OCI-LY7 (cell line): ENCODE data around the gene TRERF1. TPM values are rescaled to one million over a fixed set of nuclear protein-coding genes. Genes with fewer than 3 reads are reported as not detected.
"Not testable (repeated sequence)": the region's sequence is repeated elsewhere in the genome, so short reads cannot be mapped to it uniquely, and the experiment has no call there.

Experiments used
- BruUV-seq: library from RNA; stranded (reverse); fragments of 400-500 nt; replicated peaks from 2 replicates; lab custom pipeline; 2021; lab: Mats Ljungman, UMichigan
- CTCF ChIA-PET: fragments of 300-600 bp; sonication (Branson Sonifier 250); formaldehyde crosslinking; loops from one replicate; lab custom pipeline; 2022; ENCODE audit warnings: antibody characterized with exemption; ENCODE audit not compliant: unreplicated experiment; lab: Charles Lee
- POLR2A ChIA-PET: fragments of 300-600 bp; sonication (Branson Sonifier 250); formaldehyde crosslinking; loops from one replicate; lab custom pipeline; 2022; ENCODE audit warnings: antibody characterized with exemption; lab: Charles Lee
- DNase-seq: peaks from one replicate; pipeline ENCODE4 v3.0.0-alpha.2; 2015; ENCODE audit warnings: low spot score
- H2AFZ ChIP-seq: fragments of 200-600 bp; sonication (generic), shearing (Covaris generic); 2 replicates; pipeline ENCODE4 v1.6.1; 2014; ENCODE audit warnings: mild to moderate bottlenecking, antibody characterized with exemption, low read length, moderate library complexity
- H3K27ac ChIP-seq: fragments of 200-600 bp; sonication (generic); 2 replicates; pipeline ENCODE4 v1.5.1; 2014; ENCODE audit warnings: mixed run types, low read depth, mild to moderate bottlenecking, moderate library complexity, low read length, inconsistent platforms; ENCODE audit not compliant: poor library complexity, severe bottlenecking
- H3K36me3 ChIP-seq: fragments of 200-600 bp; sonication (generic); 2 replicates; pipeline ENCODE4 v1.6.1; 2014; ENCODE audit warnings: mild to moderate bottlenecking, antibody characterized with exemption, low read length, moderate library complexity, mixed read lengths; ENCODE audit not compliant: insufficient read depth
- H3K4me1 ChIP-seq: fragments of 200-600 bp; sonication (generic); 2 replicates; pipeline ENCODE4 v1.5.1; 2014; ENCODE audit warnings: mild to moderate bottlenecking, low read length; ENCODE audit not compliant: insufficient read depth, poor library complexity, severe bottlenecking
- H3K4me2 ChIP-seq: fragments of 200-600 bp; sonication (generic); 2 replicates; pipeline ENCODE4 v1.6.1; 2014; ENCODE audit warnings: mild to moderate bottlenecking, low read length
- H3K4me3 ChIP-seq: fragments of 200-600 bp; sonication (generic); 2 replicates; pipeline ENCODE4 v1.5.1; 2014; ENCODE audit warnings: mild to moderate bottlenecking, low read depth, low read length; ENCODE audit not compliant: poor library complexity, severe bottlenecking
- H3K79me2 ChIP-seq: fragments of 200-600 bp; sonication (generic); 2 replicates; pipeline ENCODE4 v1.6.1; 2016; ENCODE audit warnings: low read depth, mild to moderate bottlenecking, low read length, moderate library complexity, mixed read lengths; ENCODE audit not compliant: insufficient read depth
- H3K9me2 ChIP-seq: fragments of 200-600 bp; sonication (generic); 2 replicates; pipeline ENCODE4 v1.6.1; 2016; ENCODE audit warnings: mild to moderate bottlenecking, low read length, mixed read lengths; ENCODE audit not compliant: insufficient read depth
- H3K9me3 ChIP-seq: fragments of 200-600 bp; sonication (generic); 2 replicates; pipeline ENCODE4 v1.6.1; 2014; ENCODE audit warnings: mild to moderate bottlenecking, mixed run types, low read length, mixed read lengths
- H4K20me1 ChIP-seq: fragments of 200-600 bp; sonication (generic); 2 replicates; pipeline ENCODE4 v1.6.1; 2014; ENCODE audit warnings: mild to moderate bottlenecking, antibody characterized with exemption, low read length, moderate library complexity, mixed read lengths; ENCODE audit not compliant: insufficient read depth
- EZH2phosphoT487 ChIP-seq: fragments of 200-600 bp; sonication (generic); IDR thresholded peaks from 2 replicates; pipeline ENCODE4 v1.6.1; 2018; ENCODE audit warnings: low read depth, borderline replicate concordance, mild to moderate bottlenecking, mixed run types, antibody characterized with exemption, low read length, moderate library complexity, mixed read lengths
- intact Hi-C: fragments of 100-400 bp; cut with micrococcal nuclease; formaldehyde crosslinking; loops from one replicate; pipeline ENCODE4 v1.10.0; 2022; ENCODE audit not compliant: unreplicated experiment
- total RNA-seq, 2 experiments: library from RNA; depleted of rRNA in 1 of 2; stranded (reverse); fragments of >200 nt in 1 of 2; shearing (Covaris generic) in 1 of 2; gene quantifications; 2 replicates each; pipeline ENCODE4 v1.2.3, GENCODE V29; 2014 to 2022
- TF ChIP-seq, protein P1 (sequence below): fragments of 200-600 bp; sonication (generic); conservative IDR thresholded peaks from 2 replicates; pipeline ENCODE4 v1.5.1; 2014; ENCODE audit warnings: mild to moderate bottlenecking, antibody characterized with exemption, low read length, moderate library complexity, mixed read lengths

Gene TRERF1
- total RNA-seq, 2 experiments from 2014 or later = 5.7 to 12.9 TPM

GRCh38 chr6:42446996-42447395 is 4.7 kb downstream of the TRERF1 start:
- Histone ChIP-seq H3K79me2 (peaks cover 36% of the 10 kb centered on the region; the same call in 1 of the 2 replicates), H3K36me3 (0 out of 2 replicates have a peak, but pooled peaks cover 10% of the 10 kb centered on the region), H3K9me2 (no peaks in the 10 kb centered on the region), H2AFZ (no peak overlapping the region), H3K4me1 (peaks cover 25% of the 10 kb centered on the region), H3K4me2 (no peak overlapping the region), H3K27ac (no peak overlapping the region), H4K20me1 (no peaks in the 10 kb centered on the region), H3K9me3 (no peaks in the 10 kb centered on the region), H3K4me3 (no peak overlapping the region)
- intact Hi-C loops = no loop called here
- CTCF ChIA-PET = interaction anchor here (0.9 kb wide), 1 partner anchor 101 kb away, joined by 3 read pairs; no protein-coding TSS in a partner anchor
- no peak for DNase-seq
- TF ChIP-seq, protein P1, sequence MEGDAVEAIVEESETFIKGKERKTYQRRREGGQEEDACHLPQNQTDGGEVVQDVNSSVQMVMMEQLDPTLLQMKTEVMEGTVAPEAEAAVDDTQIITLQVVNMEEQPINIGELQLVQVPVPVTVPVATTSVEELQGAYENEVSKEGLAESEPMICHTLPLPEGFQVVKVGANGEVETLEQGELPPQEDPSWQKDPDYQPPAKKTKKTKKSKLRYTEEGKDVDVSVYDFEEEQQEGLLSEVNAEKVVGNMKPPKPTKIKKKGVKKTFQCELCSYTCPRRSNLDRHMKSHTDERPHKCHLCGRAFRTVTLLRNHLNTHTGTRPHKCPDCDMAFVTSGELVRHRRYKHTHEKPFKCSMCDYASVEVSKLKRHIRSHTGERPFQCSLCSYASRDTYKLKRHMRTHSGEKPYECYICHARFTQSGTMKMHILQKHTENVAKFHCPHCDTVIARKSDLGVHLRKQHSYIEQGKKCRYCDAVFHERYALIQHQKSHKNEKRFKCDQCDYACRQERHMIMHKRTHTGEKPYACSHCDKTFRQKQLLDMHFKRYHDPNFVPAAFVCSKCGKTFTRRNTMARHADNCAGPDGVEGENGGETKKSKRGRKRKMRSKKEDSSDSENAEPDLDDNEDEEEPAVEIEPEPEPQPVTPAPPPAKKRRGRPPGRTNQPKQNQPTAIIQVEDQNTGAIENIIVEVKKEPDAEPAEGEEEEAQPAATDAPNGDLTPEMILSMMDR = no peak
- TF ChIP-seq EZH2phosphoT487 = no peak
- BruUV-seq = no TSS peak
- POLR2A ChIA-PET = interaction anchor here (0.6 to 1.6 kb wide), 5 partner anchors 12 to 591 kb away, joined by 3 to 4 read pairs (median 3); no protein-coding TSS in a partner anchor

DNA sequence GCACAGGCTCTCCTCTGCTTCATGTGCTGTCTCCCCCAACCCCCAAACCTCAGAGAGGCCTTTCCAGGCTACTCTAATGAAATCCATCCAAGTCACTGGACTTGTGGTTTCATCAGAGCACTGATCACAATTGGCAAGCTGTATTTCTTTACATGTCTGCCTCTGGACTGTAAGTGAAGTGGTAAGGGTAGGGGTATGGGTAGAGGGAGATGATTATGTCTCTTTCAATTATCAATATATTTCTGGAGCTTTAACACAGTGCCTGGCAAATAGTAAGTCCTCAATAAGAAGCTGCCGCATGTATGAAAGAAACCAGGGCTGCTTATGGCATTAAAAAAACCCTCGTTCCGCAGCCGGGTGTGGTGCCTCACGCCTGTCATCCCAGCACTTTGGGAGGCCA is 5.4 kb downstream of the TRERF1 start:
- Histone ChIP-seq H3K4me2 (no peak overlapping the region), H2AFZ (no peak overlapping the region), H4K20me1 (no peaks in the 10 kb centered on the region), H3K27ac (no peak overlapping the region), H3K4me3 (no peak overlapping the region), H3K4me1 (peaks cover 25% of the 10 kb centered on the region), H3K9me3 (no peaks in the 10 kb centered on the region), H3K36me3 (0 out of 2 replicates have a peak, but pooled peaks cover 10% of the 10 kb centered on the region), H3K9me2 (no peaks in the 10 kb centered on the region), H3K79me2 (peaks cover 36% of the 10 kb centered on the region; the same call in 1 of the 2 replicates)
- CTCF ChIA-PET = no interaction called here
- TF ChIP-seq, protein P1 = no peak
- TF ChIP-seq EZH2phosphoT487 = no peak
- no peak for DNase-seq
- BruUV-seq = no TSS peak
- intact Hi-C loops = no loop called here
- POLR2A ChIA-PET = interaction anchor here (0.6 to 1.6 kb wide), 3 partner anchors 11 to 590 kb away, joined by 3 to 4 read pairs (median 4); no protein-coding TSS in a partner anchor

GRCh38 chr6:42445955-42446354 is 5.8 kb downstream of the TRERF1 start:
- H3K4me3 ChIP-seq, POLR2A ChIA-PET, H3K9me3 ChIP-seq, H4K20me1 ChIP-seq, H3K9me2 ChIP-seq, BruUV-seq, H3K4me2 ChIP-seq, H2AFZ ChIP-seq, H3K36me3 ChIP-seq, DNase-seq, CTCF ChIA-PET, H3K27ac ChIP-seq: not testable (repeated sequence)
- Histone ChIP-seq H3K4me1 (peaks cover 25% of the 10 kb centered on the region), H3K79me2 (peaks cover 34% of the 10 kb centered on the region; the same call in 1 of the 2 replicates)
- intact Hi-C loops = loop anchor here (2.0 kb wide), 1 partner anchor 99 kb away; no protein-coding TSS in a partner anchor
